Neural progenitor cell (in vitro differentiated cells): ENCODE measurements around the gene GULP1. TPM values are rescaled to one million over a fixed set of nuclear protein-coding genes. Genes with fewer than 3 reads are reported as not detected.

Experiments used
- DNase-seq: peaks from one replicate; pipeline ENCODE4 v3.0.0-alpha.2; 2016; ENCODE audit warnings: low spot score
- H2AFZ ChIP-seq: fragments of 200-600 bp; sonication (generic); replicated peaks from 2 replicates; pipeline ENCODE4 v1.6.1; 2016; ENCODE audit warnings: antibody characterized with exemption
- H3F3A ChIP-seq: fragments of 200-600 bp; sonication (generic); 2 replicates; pipeline ENCODE4 v1.6.1; 2016; ENCODE audit warnings: antibody characterized with exemption, low read depth
- H3K27ac ChIP-seq: fragments of 200-600 bp; sonication (generic); 2 replicates; pipeline ENCODE4 v1.5.1; 2016; ENCODE audit warnings: mild to moderate bottlenecking
- H3K27me3 ChIP-seq: fragments of 200-600 bp; sonication (generic); 2 replicates; pipeline ENCODE4 v1.6.1; 2016; ENCODE audit warnings: mild to moderate bottlenecking, moderate library complexity
- H3K36me3 ChIP-seq: fragments of 200-600 bp; sonication (generic); 2 replicates; pipeline ENCODE4 v1.5.1; 2016
- H3K4me1 ChIP-seq: fragments of 200-600 bp; sonication (generic); 2 replicates; pipeline ENCODE4 v1.6.1; 2016; ENCODE audit warnings: mixed run types
- H3K4me2 ChIP-seq: fragments of 200-600 bp; sonication (generic); 2 replicates; pipeline ENCODE4 v1.6.1; 2016
- H3K4me3 ChIP-seq: fragments of 200-600 bp; sonication (generic); 2 replicates; pipeline ENCODE4 v1.5.1; 2016
- H3K79me2 ChIP-seq: fragments of 200-600 bp; sonication (generic); 2 replicates; pipeline ENCODE4 v1.6.1; 2016; ENCODE audit warnings: low read depth
- H3K9ac ChIP-seq: fragments of 200-600 bp; sonication (generic); 2 replicates; pipeline ENCODE4 v1.6.1; 2016
- H3K9me3 ChIP-seq: fragments of 200-600 bp; sonication (generic); 2 replicates; pipeline ENCODE4 v1.5.1; 2016; ENCODE audit warnings: low read depth
- H4K20me1 ChIP-seq: fragments of 200-600 bp; sonication (generic); 2 replicates; pipeline ENCODE4 v1.6.1; 2016; ENCODE audit warnings: low read depth
- H3K27ac Mint-ChIP-seq: 3 replicates; pipeline ENCODE4 v1.8.0; 2021; ENCODE audit warnings: mixed read lengths
- H3K27me3 Mint-ChIP-seq: 2 replicates; pipeline ENCODE4 v1.8.0; 2022; ENCODE audit warnings: low read depth, mild to moderate bottlenecking, inconsistent platforms, moderate library complexity, mixed read lengths; ENCODE audit not compliant: insufficient read depth
- H3K36me3 Mint-ChIP-seq: 3 replicates; pipeline ENCODE4 v1.8.0; 2021; ENCODE audit warnings: mixed read lengths
- H3K4me1 Mint-ChIP-seq: 3 replicates; pipeline ENCODE4 v1.8.0; 2021; ENCODE audit warnings: mixed read lengths
- H3K4me3 Mint-ChIP-seq: 3 replicates; pipeline ENCODE4 v1.8.0; 2021; ENCODE audit warnings: mild to moderate bottlenecking, moderate library complexity, mixed read lengths
- H3K9me3 Mint-ChIP-seq: 3 replicates; pipeline ENCODE4 v1.8.0; 2020; ENCODE audit warnings: mixed read lengths
- CTCF ChIP-seq: fragments of 200-600 bp; sonication (generic); IDR thresholded peaks from 2 replicates; pipeline ENCODE4 v1.5.1; 2017; ENCODE audit warnings: antibody characterized with exemption, mild to moderate bottlenecking
- EZH2 ChIP-seq: fragments of 200-600 bp; sonication (generic); IDR thresholded peaks from 2 replicates; pipeline ENCODE4 v1.6.1; 2017; ENCODE audit warnings: antibody characterized with exemption, mild to moderate bottlenecking, moderate library complexity
- EZH2phosphoT487 ChIP-seq: fragments of 200-600 bp; sonication (generic); IDR thresholded peaks from 2 replicates; pipeline ENCODE4 v1.6.1; 2017; ENCODE audit warnings: antibody characterized with exemption
- total RNA-seq: library from RNA; depleted of rRNA; stranded (reverse); fragments of >200 nt; gene quantifications from 2 replicates; pipeline ENCODE4 v1.2.3, GENCODE V29; 2015; ENCODE audit warnings: low replicate concordance

Gene GULP1
- total RNA-seq, 1 donor from 2014 or later = 154 TPM

GRCh38 chr2:188473306-188473705 is 181.6 kb downstream of the GULP1 start:
- Histone ChIP-seq H3K9ac (no peak overlapping the region), H4K20me1 (no peaks in the 10 kb centered on the region), H3F3A (no peaks in the 10 kb centered on the region), H2AFZ (no peak overlapping the region), H3K9me3 (peaks cover 12% of the 10 kb centered on the region), H3K27me3 (no peaks in the 10 kb centered on the region), H3K36me3 (no peaks in the 10 kb centered on the region), H3K27ac (no peak overlapping the region), H3K4me3 (no peak overlapping the region), H3K4me1 (no peaks in the 10 kb centered on the region), H3K4me2 (no peak overlapping the region), H3K79me2 (peaks cover 70% of the 10 kb centered on the region)
- Mint-ChIP-seq H3K27ac (no peak overlapping the region), H3K36me3 (peaks cover 14% of the 10 kb centered on the region), H3K4me3 (no peak overlapping the region), H3K9me3 (peaks cover 38% of the 10 kb centered on the region), H3K4me1 (peaks cover 15% of the 10 kb centered on the region), H3K27me3 (no peaks in the 10 kb centered on the region)
- TF ChIP-seq CTCF (no peak), EZH2phosphoT487 (no peak), EZH2 (no peak)
- DNase-seq = no peak

GRCh38 chr2:188474316-188474715 is 182.6 kb downstream of the GULP1 start:
- Mint-ChIP-seq H3K27ac (no peak overlapping the region), H3K4me1 (peaks cover 22% of the 10 kb centered on the region), H3K4me3 (no peak overlapping the region), H3K27me3 (no peaks in the 10 kb centered on the region), H3K9me3 (peaks cover 32% of the 10 kb centered on the region), H3K36me3 (peaks cover 10% of the 10 kb centered on the region)
- Histone ChIP-seq H3K4me1 (no peaks in the 10 kb centered on the region), H3F3A (no peaks in the 10 kb centered on the region), H3K79me2 (peaks cover 60% of the 10 kb centered on the region), H3K9me3 (peaks cover 12% of the 10 kb centered on the region), H4K20me1 (no peaks in the 10 kb centered on the region), H3K27me3 (no peaks in the 10 kb centered on the region), H3K36me3 (no peaks in the 10 kb centered on the region), H3K27ac (no peak overlapping the region), H3K9ac (no peak overlapping the region), H2AFZ (no peak overlapping the region), H3K4me2 (no peak overlapping the region), H3K4me3 (no peak overlapping the region)
- no peak for DNase-seq
- no peak for TF ChIP-seq EZH2phosphoT487
- TF ChIP-seq CTCF = no peak
- TF ChIP-seq EZH2 = no peak

GRCh38 chr2:188475945-188476344 is 184.3 kb downstream of the GULP1 start:
- no peaks in the 10 kb centered on the region for H3K27me3 ChIP-seq
- no peaks in the 10 kb centered on the region for H4K20me1 ChIP-seq
- no peaks in the 10 kb centered on the region for H3K4me1 ChIP-seq
- TF ChIP-seq EZH2phosphoT487 (no peak), CTCF (no peak), EZH2 (no peak)
- Mint-ChIP-seq H3K9me3 (peaks cover 19% of the 10 kb centered on the region), H3K4me1 (peaks cover 22% of the 10 kb centered on the region), H3K27ac (no peak overlapping the region), H3K36me3 (peaks cover 5% of the 10 kb centered on the region), H3K4me3 (no peak overlapping the region), H3K27me3 (no peaks in the 10 kb centered on the region)
- DNase-seq = no peak
- no peak overlapping the region for H3K4me2 ChIP-seq
- H2AFZ ChIP-seq = no peak overlapping the region
- no peak overlapping the region for H3K4me3 ChIP-seq
- H3F3A ChIP-seq = no peaks in the 10 kb centered on the region
- H3K36me3 ChIP-seq = no peaks in the 10 kb centered on the region
- peaks cover 1% of the 10 kb centered on the region for H3K9me3 ChIP-seq
- no peak overlapping the region for H3K9ac ChIP-seq
- no peak overlapping the region for H3K27ac ChIP-seq
- H3K79me2 ChIP-seq = peaks cover 43% of the 10 kb centered on the region
